KMS-11 (cell line): Measurements from ENCODE around the gene TMEM54.

Source experiments
- H2AFZ ChIP-seq: fragments of 200-600 bp; sonication (generic); 2 replicates; pipeline ENCODE4 v1.6.1; 2016; ENCODE audit warnings: antibody characterized with exemption, mixed run types, low read depth
- H3K27ac ChIP-seq: fragments of 200-600 bp; sonication (generic); 2 replicates; pipeline ENCODE4 v1.6.1; 2016; ENCODE audit warnings: mild to moderate bottlenecking, mixed run types
- H3K27me3 ChIP-seq: fragments of 200-600 bp; sonication (generic); 2 replicates; pipeline ENCODE4 v1.6.1; 2017; ENCODE audit warnings: mild to moderate bottlenecking, low read depth, mixed run types, moderate library complexity; ENCODE audit not compliant: insufficient read depth
- H3K36me3 ChIP-seq: fragments of 200-600 bp; sonication (generic); 2 replicates; pipeline ENCODE4 v1.6.1; 2017; ENCODE audit warnings: mild to moderate bottlenecking, mixed run types; ENCODE audit not compliant: insufficient read depth
- H3K4me1 ChIP-seq: fragments of 200-600 bp; sonication (generic); 2 replicates; pipeline ENCODE4 v1.6.1; 2016; ENCODE audit warnings: mild to moderate bottlenecking, low read depth, mixed run types; ENCODE audit not compliant: poor library complexity, severe bottlenecking
- H3K4me2 ChIP-seq: fragments of 200-600 bp; sonication (generic); 2 replicates; pipeline ENCODE4 v1.7.0; 2016; ENCODE audit warnings: mild to moderate bottlenecking, mixed run types
- H3K4me3 ChIP-seq: fragments of 200-600 bp; sonication (generic); IDR thresholded peaks from 2 replicates; pipeline ENCODE4 v1.6.1; 2017; ENCODE audit warnings: low read depth, low read length, mixed read lengths; ENCODE audit not compliant: insufficient read depth
- H3K79me2 ChIP-seq: fragments of 200-600 bp; sonication (generic); 2 replicates; pipeline ENCODE4 v1.6.1; 2016; ENCODE audit warnings: low read depth, mixed run types; ENCODE audit not compliant: insufficient read depth
- H3K9ac ChIP-seq: fragments of 200-600 bp; sonication (generic); 2 replicates; pipeline ENCODE4 v1.6.1; 2016; ENCODE audit warnings: mild to moderate bottlenecking, mixed run types
- H4K20me1 ChIP-seq: fragments of 200-600 bp; sonication (generic); 2 replicates; pipeline ENCODE4 v1.6.1; 2016; ENCODE audit warnings: mild to moderate bottlenecking, mixed run types; ENCODE audit not compliant: insufficient read depth
- TF ChIP-seq, protein P1 (sequence below): fragments of 200-600 bp; sonication (generic); conservative IDR thresholded peaks from 2 replicates; pipeline ENCODE4 v1.6.1; 2017; ENCODE audit warnings: low read depth, mild to moderate bottlenecking, antibody characterized with exemption, low read length, moderate library complexity, mixed read lengths

TMEM54 gene

DNA sequence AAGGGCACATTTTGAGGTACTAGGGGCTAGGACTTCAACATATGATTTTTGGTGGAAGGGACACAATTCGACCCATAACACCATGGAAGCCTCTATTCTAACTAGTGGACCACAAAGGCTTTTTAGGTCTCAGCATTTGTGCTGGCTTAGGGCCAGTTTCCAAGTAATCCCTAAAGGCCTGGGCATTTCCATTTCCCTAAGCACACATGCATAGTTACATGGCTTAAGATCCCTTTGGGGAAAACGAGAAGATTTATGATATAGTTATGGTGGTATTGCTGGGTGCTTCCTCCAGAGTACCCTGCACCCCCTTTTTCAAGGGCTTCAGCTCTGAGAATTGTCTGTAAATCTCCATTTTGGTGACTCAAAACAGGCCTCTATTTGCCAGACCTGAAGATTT, 28.2 kb upstream of the TMEM54 start:
- H3K79me2 ChIP-seq: no peaks in the 10 kb centered on the region
- no peak overlapping the region for H2AFZ ChIP-seq
- H3K27ac ChIP-seq: no peak overlapping the region
- TF ChIP-seq, protein P1, sequence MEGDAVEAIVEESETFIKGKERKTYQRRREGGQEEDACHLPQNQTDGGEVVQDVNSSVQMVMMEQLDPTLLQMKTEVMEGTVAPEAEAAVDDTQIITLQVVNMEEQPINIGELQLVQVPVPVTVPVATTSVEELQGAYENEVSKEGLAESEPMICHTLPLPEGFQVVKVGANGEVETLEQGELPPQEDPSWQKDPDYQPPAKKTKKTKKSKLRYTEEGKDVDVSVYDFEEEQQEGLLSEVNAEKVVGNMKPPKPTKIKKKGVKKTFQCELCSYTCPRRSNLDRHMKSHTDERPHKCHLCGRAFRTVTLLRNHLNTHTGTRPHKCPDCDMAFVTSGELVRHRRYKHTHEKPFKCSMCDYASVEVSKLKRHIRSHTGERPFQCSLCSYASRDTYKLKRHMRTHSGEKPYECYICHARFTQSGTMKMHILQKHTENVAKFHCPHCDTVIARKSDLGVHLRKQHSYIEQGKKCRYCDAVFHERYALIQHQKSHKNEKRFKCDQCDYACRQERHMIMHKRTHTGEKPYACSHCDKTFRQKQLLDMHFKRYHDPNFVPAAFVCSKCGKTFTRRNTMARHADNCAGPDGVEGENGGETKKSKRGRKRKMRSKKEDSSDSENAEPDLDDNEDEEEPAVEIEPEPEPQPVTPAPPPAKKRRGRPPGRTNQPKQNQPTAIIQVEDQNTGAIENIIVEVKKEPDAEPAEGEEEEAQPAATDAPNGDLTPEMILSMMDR: no peak
- H3K4me3 ChIP-seq: no peak overlapping the region
- H3K27me3 ChIP-seq: no peaks in the 10 kb centered on the region
- no peak overlapping the region for H3K9ac ChIP-seq
- no peaks in the 10 kb centered on the region for H3K36me3 ChIP-seq
- no peaks in the 10 kb centered on the region for H4K20me1 ChIP-seq
- peaks cover 7% of the 10 kb centered on the region for H3K4me1 ChIP-seq
- no peak overlapping the region for H3K4me2 ChIP-seq

DNA sequence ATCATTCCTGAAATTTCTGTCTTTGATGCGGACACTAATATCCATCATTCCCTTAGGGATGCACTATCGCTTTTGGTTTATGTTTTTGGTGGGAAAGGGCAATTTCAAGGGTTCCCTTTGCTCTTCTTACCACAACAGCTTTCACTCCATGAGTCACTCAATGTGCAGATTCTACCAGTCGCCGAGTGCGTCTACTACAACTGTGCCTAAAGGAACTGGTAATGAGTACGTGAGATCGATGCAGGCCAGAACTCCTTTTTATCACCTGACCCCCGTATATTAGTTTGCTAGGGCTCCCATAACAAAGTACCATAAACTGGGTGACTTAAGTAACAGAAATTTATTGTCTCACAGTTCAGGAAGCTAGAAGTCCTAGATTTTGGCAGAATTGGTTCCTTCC, 27.5 kb upstream of the TMEM54 start:
- H3K4me2 ChIP-seq: no peak overlapping the region
- no peaks in the 10 kb centered on the region for H4K20me1 ChIP-seq
- H3K4me3 ChIP-seq: no peak overlapping the region
- H3K79me2 ChIP-seq: no peaks in the 10 kb centered on the region
- peaks cover 3% of the 10 kb centered on the region for H3K4me1 ChIP-seq
- no peak overlapping the region for H3K27ac ChIP-seq
- TF ChIP-seq, protein P1: no peak
- no peak overlapping the region for H3K9ac ChIP-seq
- H2AFZ ChIP-seq: no peak overlapping the region
- H3K36me3 ChIP-seq: no peaks in the 10 kb centered on the region
- no peaks in the 10 kb centered on the region for H3K27me3 ChIP-seq

DNA sequence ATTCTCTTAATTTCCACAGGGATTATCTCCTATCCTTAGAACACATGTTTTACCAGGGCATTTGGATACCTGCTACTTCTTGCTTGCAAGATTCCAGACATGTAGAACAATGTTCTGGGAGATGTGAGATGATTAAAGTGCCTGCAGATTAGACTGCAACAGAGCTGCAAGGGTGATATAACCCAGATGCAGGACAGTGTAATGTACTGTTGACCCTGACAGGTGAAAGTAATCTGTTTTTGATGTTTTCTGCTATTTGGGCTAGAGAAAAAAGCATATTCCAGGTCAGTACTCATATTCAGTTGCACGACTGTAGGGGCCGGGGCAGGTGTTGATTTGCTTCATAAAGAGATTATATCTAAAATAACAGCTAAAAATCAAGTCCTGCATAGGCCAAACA, 27.1 kb upstream of the TMEM54 start:
- H3K36me3 ChIP-seq: no peaks in the 10 kb centered on the region
- H3K4me1 ChIP-seq: no peaks in the 10 kb centered on the region
- H3K4me2 ChIP-seq: no peak overlapping the region
- no peak overlapping the region for H3K4me3 ChIP-seq
- no peak overlapping the region for H3K27ac ChIP-seq
- H3K27me3 ChIP-seq: no peaks in the 10 kb centered on the region
- TF ChIP-seq, protein P1: no peak
- no peak overlapping the region for H3K9ac ChIP-seq
- no peaks in the 10 kb centered on the region for H4K20me1 ChIP-seq
- no peak overlapping the region for H2AFZ ChIP-seq
- no peaks in the 10 kb centered on the region for H3K79me2 ChIP-seq

DNA sequence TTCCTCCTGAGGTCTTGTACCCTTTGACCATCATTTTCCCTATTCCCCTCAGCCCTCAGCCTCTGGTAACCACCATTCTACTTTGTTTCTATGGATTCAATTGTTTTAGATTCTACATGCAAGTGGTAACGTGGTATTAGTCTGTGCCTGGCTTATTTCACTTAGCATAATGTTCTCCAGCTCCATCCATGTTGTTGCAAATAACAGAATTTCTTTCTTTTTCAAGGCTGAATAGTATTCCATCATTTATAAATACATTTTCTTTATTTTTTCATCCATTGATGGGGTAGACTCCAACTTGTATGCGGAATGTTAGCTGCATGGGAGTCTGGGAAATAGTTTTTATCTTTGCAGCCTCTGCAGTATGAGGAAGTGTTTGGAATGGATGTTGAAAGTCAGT, 26.3 kb upstream of the TMEM54 start:
- Histone ChIP-seq H4K20me1 (no peaks in the 10 kb centered on the region), H3K36me3 (no peaks in the 10 kb centered on the region), H3K27me3 (no peaks in the 10 kb centered on the region), H3K79me2 (no peaks in the 10 kb centered on the region), H2AFZ (no peak overlapping the region), H3K27ac (no peak overlapping the region), H3K9ac (no peak overlapping the region), H3K4me1 (no peaks in the 10 kb centered on the region), H3K4me2 (no peak overlapping the region), H3K4me3 (no peak overlapping the region)
- TF ChIP-seq, protein P1: no peak
